GM19043 (cell line): ENCODE data around the gene PCYT1B.
"Not testable (repeated sequence)": the region's sequence is repeated elsewhere in the genome, so short reads cannot be mapped to it uniquely, and the experiment has no call there.

Source experiments
- ATAC-seq: cut with Tn5 transposase; IDR thresholded peaks from one replicate; pipeline ENCODE4 v1.9.1; 2021; ENCODE audit warnings: low read depth; ENCODE audit not compliant: unreplicated experiment

The PCYT1B gene

DNA sequence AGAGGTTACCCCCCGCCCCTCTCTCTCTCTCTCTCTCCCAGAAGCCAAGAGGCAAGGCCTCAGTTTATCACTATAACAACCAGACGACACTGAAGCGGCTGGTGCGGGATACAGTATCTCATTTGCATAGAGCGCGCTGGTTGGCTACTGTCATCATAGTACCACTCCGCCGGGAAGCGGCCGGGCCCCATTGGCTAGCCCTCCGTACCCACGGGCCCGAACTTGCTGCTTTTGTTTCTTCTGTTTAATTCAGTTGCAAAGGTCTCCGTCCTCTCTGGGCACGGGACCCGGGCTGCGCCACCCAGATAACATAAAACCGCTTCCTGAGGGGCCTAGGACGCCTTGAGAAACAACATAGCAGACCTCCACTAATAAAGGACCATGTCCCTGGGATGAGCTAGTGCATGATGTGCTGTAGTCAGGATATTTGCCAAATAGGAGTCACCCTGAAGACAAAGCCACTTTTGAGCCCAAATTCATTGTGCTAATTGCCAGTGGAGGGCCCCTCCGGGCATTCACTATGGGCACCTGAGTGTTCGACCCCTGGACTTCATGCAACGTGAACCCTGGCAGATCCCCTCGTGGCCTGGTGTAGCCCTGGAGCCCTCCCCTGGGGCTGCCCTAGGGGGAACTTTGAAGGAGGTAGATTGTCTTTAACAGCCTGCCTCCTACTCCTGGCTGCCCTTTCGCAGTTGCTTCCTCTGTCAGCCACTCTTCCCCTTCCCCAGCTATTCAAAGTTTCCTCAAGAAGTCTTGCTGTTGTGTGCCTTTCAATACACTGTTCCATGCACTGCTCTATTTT is at the start of gene PCYT1B:
Gene PCYT1B (minus strand): TSS at position 91 of the 802 bp plus-strand sequence. CDS start 242 bp downstream, outside the sequence.
- peak; percentile 80 for ATAC-seq

DNA sequence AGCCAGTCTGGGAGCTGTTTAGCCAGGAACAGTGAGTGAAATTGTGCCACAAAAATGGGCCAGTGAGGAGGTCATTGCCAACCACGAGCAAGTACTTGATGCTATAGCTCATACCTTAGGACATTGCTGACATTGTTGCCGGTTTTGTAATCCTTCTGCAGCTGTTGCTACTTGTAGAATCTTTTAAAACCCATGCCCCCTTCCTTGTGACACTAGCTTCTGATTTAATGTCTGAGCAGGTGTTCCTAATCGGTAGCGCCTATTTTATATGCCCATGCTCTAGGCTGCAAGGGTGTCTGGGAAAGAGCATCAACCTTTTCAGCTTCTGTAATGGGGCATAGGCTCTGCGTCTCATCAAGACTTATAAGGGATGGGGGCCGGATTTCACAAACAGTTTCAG is 49.1 kb upstream of the PCYT1B start:
- ATAC-seq, result no peak

DNA sequence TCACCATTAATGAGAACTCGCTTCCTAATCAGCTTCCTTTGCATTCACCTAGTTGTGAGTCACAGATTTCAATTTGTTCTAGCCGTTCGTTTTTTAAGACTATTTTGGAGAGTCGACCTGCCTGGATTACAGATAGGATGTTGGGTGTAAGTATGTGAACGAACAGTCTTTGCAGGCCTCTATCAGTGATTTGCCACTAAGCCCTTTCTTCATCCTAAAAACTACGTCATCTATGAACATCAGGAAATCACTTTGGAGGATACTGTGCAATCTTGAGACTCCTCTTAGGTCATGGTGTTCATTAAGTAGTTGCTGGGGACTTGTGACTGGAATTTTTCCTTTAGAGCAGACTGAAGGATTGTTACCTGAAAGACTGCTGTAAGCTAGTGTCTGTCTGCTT is 47.7 kb upstream of the PCYT1B start:
- ATAC-seq, result no peak

DNA sequence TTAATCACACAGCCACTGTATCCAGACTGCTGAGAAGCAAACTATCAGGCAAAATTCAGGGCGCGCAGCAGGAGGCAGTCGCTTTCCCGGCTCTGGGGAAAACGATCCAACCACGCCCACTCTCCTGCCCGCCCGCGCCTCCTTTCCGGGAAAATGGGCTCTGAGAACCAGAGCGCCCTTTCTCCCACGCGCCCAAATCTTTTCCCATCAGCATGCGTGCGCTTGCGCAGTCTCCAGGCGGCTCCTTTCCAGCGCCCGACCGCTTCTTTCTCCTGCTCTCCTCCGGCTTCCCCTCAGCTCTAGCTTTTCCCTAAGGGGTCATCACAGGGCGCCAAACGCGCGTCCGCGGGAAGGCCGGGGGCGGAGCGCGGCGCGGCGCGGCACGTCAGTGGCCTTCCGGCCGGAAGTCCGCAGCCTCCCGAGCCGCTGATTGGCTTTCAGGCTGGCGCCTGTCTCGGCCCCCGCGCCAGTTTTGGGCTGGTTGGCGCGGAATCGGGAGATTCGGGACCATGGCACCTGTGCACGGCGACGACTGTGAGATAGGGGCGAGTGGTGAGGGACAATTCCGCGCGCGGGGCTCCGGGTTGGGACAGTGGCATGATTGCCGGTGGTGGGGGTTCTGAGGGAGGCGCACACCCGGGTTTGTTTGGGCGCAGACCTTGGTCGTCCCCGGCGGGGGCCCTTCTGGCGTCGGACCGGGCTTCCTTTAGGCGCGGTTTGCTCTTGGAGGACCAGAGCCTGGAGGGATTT is 46.5 kb upstream of the PCYT1B start, which contains the start of gene POLA1:
Gene POLA1 (plus strand): TSS at position 466 of the 750 bp plus-strand sequence. CDS start 44 bp downstream, at position 510.
- ATAC-seq, result peak; percentile 94

DNA sequence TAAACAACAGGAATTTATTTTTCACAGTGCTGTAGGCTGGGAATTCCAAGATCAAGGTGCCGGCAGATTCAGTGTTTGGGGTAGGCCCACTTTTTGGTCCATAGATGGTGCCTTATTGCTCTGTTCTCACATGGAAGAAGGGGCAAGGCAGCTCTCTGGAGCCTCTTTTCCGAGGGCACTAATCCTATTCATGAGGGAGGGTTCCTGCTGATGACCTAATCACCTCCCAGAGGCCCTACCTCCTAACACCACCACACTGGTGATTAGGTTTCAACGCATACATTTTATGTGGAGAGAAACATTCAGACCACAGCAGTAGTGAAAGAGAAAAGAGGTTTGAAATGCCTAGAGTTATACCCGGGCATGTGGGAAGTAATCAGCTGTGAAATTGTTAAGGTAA is 45.2 kb upstream of the PCYT1B start:
- ATAC-seq, result no peak

DNA sequence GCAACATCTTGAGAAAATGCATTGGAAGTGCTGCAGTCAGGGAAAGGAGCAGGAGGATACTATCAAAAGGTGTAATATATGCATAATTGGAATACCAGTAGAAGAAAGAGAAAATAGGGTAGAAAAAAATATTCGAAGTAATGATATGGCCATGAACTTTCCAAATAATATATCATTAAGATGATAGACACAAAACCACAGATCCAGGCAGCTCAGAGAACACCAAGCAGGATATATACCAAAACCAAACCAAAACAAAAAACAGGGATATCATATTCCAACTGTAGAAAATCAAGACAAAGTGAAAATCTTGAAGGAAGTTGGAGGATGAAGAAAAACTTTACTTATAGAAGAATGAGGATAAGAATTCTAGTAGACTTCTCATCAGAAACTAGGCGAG is 36.9 kb upstream of the PCYT1B start:
- ATAC-seq, result no peak

DNA sequence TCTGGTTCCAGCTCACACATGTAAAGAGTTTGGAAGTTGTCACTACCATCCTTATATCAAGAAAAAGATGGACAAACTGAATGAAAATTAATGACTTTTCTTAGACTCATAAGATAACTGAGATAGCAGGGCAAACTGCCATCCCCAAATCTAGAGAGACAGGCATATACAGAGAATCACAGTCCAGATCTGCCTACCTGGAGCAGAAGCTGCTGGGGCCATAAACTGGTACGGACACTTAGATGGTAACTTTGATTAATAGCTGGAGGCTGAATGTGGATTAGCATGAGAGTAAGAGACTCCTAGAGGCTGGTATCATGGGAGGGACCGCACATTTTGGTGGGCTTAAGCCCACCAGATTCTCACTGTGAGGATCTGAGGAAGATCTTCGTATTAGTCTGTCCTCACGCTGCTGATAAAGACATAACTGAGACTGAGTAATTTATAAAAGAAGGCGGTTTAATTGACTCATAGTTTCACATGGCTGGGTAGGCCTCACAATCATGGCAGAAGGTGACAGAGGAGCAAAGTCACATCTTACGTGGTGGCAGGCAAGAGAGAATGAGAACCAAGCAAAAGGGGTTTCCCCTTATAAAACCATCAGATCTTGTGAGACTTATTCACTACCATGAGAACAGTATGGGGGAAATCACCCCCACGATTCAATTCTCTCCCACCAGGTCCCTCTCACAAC is 35.7 kb upstream of the PCYT1B start:
- ATAC-seq, result no peak

DNA sequence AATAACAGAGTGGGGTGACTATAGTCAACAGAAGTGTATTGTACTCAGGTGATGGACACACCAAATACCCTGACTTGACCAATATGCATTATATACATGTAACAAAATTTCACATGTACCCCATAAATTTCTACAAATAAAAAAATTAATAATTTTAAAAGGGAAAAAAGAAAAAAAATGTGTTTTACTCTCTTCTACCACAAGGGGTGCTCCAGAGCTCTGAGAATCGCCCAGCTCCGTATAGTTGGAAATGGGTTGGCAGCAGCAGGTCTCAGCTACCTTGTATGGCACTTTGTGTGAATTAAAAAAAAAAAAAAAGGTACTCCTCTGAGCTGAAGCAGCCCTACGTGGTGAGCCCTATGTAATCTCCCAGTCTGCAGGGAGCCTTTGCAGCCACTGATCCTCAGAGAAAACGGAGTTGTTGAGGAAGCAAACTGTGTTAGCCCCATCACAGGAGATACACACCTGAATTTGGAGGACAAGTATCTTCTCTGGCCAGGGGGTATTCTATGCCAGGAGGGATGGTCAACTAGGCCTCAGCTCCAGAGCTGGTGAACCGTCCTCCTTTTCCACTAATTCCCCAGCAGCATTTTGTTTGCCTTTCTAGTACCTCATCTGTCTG is 29.4 kb upstream of the PCYT1B start:
- ATAC-seq, result no peak

DNA sequence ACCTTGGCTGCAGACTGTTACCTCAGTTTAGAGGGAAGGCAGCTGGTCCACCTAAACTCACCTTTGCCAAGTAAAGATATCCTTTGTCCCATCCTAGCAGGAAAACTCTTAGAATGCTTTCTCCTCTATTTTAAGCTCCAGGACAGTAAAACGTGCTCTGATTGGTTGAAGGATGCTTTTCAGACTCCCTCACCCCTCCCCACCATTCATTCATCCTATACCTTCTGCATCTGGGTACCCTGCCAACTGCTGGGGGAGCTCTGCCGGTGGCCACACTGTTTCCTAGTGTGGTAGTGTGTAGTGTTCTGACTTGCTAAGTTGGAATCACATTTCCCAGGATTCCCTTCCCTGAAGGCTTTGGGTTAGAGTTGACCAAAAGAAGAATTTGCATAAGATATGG is 26.3 kb upstream of the PCYT1B start:
- no peak for ATAC-seq

DNA sequence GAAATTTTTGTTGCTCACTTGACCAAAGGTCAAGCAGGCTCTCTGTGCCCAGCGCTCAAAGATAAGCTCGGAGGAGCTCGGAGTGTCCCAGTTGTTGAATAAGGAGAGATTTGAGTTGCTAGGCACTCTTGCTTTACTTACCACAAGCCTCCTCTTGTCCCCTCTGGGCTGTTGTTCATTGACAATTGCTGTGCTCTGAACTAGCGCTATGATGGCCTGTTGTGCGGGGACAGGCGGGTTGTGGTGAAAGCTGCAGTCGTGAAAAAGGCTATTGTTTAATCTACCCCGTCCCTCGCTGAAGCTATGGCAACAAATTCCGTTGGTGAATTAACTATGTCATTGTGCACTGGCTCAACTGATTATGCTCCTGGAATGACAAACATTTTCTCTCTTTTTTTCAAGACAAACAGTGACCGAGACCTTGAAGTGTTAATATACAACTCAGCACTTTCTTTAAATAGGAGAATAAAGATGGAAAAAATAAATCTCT is 25.6 kb upstream of the PCYT1B start:
- ATAC-seq, result no peak

DNA sequence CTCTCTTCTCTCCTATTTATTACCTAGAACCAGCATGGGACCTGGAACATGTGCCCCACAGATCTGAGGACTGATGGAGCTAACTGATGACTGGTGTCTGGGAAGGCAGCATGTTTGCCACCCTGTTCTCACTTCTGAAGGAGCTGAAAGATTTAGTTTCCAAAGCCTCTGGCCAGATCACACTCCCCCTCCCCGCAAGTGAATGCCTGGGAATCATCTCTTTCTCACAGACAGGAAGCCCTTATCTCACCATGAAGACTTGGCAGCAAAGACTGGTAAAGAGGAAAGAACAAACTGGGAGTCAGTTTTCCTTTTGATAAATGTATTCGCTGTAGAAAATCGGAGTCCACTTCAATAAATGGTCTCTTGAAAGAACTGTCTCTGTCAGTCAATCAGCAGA is 21.0 kb upstream of the PCYT1B start:
- ATAC-seq, result no peak

DNA sequence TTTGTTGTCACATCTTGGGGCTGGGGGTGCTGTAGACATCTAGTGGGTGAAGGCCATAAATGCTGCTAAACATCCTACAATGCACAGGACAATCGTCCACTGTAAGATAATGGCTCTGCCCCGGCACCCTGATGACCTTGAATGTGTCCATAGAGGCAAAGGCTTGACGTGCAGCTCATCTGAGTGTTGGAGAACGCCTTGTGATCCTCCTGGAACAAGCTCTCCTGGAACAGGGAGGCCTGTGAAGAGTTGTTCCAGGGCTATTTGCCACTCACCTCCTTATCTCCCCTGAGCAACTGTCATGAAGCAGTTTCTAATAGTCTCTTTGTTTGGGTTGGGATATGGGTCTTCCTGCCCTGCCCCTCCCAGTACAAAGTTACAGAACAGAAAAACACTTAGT is 15.2 kb upstream of the PCYT1B start:
- no peak for ATAC-seq

DNA sequence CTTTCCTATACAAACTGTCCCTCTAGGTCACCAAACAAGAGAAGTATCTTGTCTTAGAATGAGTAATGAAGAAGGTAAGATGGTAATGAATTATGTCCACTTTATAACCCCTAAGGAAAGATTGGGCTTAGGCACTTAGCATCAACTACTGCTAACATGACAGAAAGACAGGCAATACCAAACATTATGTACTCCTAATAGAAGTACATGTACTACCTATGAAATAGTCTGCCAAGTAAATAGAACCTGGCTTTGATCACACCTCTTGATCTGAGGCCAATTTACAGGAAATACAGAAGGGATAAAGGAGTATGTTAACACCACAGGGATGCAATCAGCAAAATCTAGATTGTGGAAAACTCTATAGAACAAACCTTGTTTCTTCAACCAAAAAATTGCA is 14.1 kb upstream of the PCYT1B start:
- ATAC-seq, result no peak

DNA sequence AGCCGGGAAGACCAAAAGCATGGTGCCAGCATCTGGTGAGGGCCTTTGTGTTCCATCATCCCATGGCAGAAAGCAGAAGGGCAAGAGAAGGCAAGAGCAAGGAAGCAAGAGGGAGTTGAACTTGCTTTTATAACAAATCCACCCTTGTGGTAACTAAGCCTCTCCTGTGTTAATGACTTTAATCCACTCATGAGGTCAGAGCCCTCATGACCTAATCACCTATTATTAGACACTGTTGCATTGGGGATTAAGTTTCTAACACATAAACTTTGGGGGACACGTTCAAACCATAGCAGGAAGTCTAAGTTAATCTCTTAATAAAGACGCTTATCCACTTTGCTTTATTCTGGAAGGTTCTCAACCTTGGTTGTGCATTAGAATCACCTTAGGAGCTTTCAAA is 12.5 kb upstream of the PCYT1B start:
- ATAC-seq, result no peak

DNA sequence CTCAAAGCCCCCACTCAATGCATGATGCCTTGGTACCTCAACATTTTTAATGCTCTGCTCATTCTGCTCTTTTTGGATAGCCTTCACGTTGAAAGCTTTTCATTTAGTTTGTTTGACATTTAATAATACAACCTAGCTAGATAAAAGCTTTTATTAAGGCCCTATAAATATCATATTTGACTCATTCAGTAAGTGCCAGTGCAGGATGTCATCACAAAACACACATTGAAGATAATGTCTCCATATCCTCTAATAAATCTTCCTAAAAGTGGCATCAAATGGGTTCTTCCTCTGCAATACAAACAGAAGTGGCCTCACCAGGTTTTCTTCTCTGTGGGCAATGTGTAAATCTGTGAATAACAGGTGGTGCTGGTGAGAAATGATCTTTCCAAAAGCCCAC is 12.0 kb upstream of the PCYT1B start:
- ATAC-seq, result no peak

DNA sequence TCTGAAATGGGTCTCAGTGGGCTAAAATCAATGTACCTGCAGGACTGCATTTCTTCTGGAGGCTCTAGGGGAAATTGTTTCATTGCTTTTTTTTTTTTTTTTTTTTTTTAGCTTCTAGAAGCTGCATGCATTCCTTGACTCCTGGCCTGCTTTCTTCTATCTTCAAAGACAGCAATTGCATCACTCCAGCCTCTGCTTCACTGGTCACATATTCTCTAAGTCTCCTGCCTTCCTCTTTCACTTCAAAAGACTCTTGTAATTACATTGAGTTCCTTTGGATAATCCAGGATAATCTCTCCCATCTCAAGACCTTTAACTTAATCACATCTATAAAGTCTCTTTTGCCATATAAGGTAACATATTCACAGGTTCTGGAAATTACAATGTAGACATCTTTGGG is 11.3 kb upstream of the PCYT1B start:
- no peak for ATAC-seq

DNA sequence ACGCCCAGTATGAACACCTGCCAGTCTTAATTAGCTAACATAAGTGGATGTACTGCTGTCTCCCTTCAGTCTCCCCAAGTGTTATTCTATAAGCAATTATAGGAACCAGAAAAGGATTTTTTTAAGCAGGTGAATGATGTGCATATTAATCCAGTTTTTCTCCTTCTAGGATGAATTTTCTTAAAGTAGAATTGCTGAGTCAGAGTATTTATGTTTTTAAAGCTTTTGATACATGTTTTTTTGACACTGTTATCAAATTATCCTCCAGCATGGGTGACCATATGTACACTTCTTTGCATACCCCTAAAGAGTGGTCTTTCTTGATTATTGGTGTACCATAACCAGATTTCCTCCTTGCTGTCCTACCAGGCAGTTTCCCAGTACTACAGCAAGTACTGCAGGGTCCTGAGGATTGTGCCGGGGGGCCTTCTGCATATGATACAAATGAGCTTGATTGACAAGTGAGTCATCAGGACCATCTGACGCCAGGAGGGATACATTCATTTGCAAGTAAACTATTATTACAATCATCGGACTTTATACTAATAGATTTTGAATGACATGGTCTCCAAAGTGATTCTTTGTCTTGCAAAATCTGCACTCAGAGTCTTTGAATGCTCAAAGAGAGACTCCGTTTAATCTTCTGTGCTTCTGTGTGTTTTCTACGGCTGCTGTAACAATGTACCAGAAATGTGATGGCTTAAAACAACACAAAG is 10.7 kb upstream of the PCYT1B start:
- no peak for ATAC-seq

DNA sequence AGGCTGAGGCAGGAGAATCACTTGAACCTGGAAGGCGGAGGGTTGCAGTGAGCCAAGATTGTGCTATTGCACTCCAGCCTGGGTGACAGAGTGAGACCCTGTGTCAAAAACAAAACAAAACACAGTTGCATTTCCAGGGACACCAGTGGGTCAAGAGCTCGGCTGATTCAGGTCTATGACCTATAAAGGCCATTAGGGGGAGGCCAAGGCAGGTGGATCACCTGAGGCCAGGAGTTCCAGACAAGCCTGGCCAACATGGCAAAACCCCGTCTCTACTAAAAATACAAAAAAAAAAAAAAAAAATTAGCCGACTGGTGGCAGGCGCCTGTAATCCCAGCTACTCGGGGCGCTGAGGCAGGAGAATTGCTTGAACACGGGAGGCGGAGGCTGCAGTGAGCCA is 8.5 kb upstream of the PCYT1B start:
- not testable (repeated sequence) for ATAC-seq

DNA sequence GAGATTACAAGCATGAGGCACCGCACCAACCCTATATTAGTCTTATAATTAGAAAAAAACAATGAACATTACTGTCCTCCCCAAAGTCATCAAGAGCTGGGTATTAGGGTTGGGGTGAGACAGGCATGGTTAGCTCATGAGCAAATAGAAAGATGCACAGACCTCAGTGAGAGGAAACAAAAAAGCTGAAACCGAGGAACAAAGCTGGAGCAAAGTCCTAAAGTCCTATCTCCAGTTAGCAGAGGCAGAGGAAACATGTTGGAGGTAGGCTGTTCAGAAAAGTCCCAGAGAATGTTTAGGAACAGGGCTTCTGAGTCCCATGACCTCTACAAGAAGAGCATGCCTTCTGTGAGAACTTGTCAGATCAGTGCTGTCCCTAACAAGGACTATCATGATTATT is 4.6 kb upstream of the PCYT1B start:
- no peak for ATAC-seq

DNA sequence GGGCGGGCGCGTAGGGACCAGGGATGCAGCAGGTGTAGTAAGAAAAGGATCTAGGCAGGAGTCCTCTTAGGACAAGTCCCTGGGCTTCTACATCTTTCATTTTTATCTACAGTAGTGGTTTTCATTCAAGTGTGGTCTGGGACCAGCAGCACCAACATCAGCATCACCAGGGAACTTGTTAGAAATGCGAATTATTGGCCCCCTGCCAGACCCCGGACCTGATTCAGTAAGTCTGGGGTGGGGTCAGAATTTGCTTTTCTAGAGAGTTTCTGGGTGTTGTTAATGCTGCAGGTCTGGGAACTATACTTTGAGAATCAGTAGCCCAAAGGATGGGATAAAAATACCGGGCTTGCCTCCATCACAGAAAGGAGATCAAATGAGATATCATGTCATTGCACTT is 1.3 kb upstream of the PCYT1B start:
- ATAC-seq, result no peak
